Measurements from ENCODE around the gene IFT57. TPM values are rescaled to one million over a fixed set of nuclear protein-coding genes. Genes with fewer than 3 reads are reported as not detected.

The IFT57 gene
- 32.3 and 46.0 TPM in 2 replicates for total RNA-seq

GRCh38 chr3:108221911-108222852 lies at the start of gene IFT57:
Gene IFT57 (minus strand): TSS chr3:108222424. CDS start chr3:108222322, 102 bp downstream.

Other genes with a start within 250 kb of the IFT57 start
- 53.0 and 69.6 TPM in 2 replicates for gene CD47, start 131.4 kb downstream of the IFT57 start, total RNA-seq
- not detected in 2 replicates for gene HHLA2, start 74.1 kb upstream of the IFT57 start, total RNA-seq